WTC11 (cell line): Measurements from ENCODE around the gene PTCH1. TPM values are rescaled to one million over a fixed set of nuclear protein-coding genes. Genes with fewer than 3 reads are reported as not detected.

ENCODE experiments used
- MYBL2 ChIP-seq: sonication (generic); formaldehyde crosslinking; IDR thresholded peaks from 2 replicates; pipeline ENCODE4 v1.8.1; 2023; ENCODE audit warnings: mild to moderate bottlenecking, moderate library complexity, missing genetic modification reagents
- OVOL2 ChIP-seq: fragments of 250-450 bp; sonication (Bioruptor Pico); IDR thresholded peaks from 2 replicates; pipeline ENCODE4 v1.9.0; 2021; ENCODE audit warnings: mild to moderate bottlenecking, borderline replicate concordance
- SMAD4 ChIP-seq: sonication (generic); formaldehyde crosslinking; IDR thresholded peaks from 2 replicates; pipeline ENCODE4 v1.8.0; 2022; ENCODE audit warnings: mild to moderate bottlenecking, missing genetic modification reagents
- SP1 ChIP-seq: sonication (generic); formaldehyde crosslinking; conservative IDR thresholded peaks from 2 replicates; pipeline ENCODE4 v1.8.1; 2022; ENCODE audit warnings: missing genetic modification reagents
- TEAD1 ChIP-seq: sonication (generic); formaldehyde crosslinking; IDR thresholded peaks from 2 replicates; pipeline ENCODE4 v1.8.0; 2022; ENCODE audit warnings: mild to moderate bottlenecking, missing genetic modification reagents
- TEAD4 ChIP-seq: sonication (generic); formaldehyde crosslinking; IDR thresholded peaks from 2 replicates; pipeline ENCODE4 v1.8.0; 2022; ENCODE audit warnings: mild to moderate bottlenecking, missing genetic modification reagents
- ZNF671 ChIP-seq: fragments of 250-450 bp; sonication (Bioruptor Pico); IDR thresholded peaks from 2 replicates; pipeline ENCODE4 v1.8.0; 2021; ENCODE audit warnings: mild to moderate bottlenecking
- total RNA-seq: library from RNA; stranded (reverse); gene quantifications from 3 replicates; pipeline ENCODE4 v1.2.3, GENCODE V29; 2021
- TF ChIP-seq, protein P1 (sequence below): fragments of 250-450 bp; sonication (Bioruptor Pico); conservative IDR thresholded peaks from 2 replicates; pipeline ENCODE4 v1.9.0; 2021; ENCODE audit warnings: mild to moderate bottlenecking
- TF ChIP-seq, protein P2 (sequence below): fragments of 250-450 bp; sonication (Bioruptor Pico); IDR thresholded peaks from 2 replicates; pipeline ENCODE4 v1.9.0; 2021; ENCODE audit warnings: mild to moderate bottlenecking
- TF ChIP-seq, protein P3 (sequence below): sonication (generic); formaldehyde crosslinking; IDR thresholded peaks from 2 replicates; pipeline ENCODE4 v1.8.0; 2023; ENCODE audit warnings: missing genetic modification reagents, mild to moderate bottlenecking, borderline replicate concordance
- TF ChIP-seq, protein P4 (sequence below): sonication (generic); formaldehyde crosslinking; IDR thresholded peaks from 2 replicates; pipeline ENCODE4 v1.8.1; 2022; ENCODE audit warnings: missing genetic modification reagents, borderline replicate concordance
- TF ChIP-seq, protein P5 (sequence below): sonication (generic); formaldehyde crosslinking; IDR thresholded peaks from 2 replicates; pipeline ENCODE4 v1.8.1; 2023; ENCODE audit warnings: mild to moderate bottlenecking, missing genetic modification reagents, borderline replicate concordance
- TF ChIP-seq, protein P6 (sequence below): sonication (generic); formaldehyde crosslinking; IDR thresholded peaks from 2 replicates; pipeline ENCODE4 v1.8.1; 2023; ENCODE audit warnings: mild to moderate bottlenecking, missing genetic modification reagents
- TF ChIP-seq, protein P7 (sequence below): sonication (generic); formaldehyde crosslinking; IDR thresholded peaks from 2 replicates; pipeline ENCODE4 v1.8.0; 2022; ENCODE audit warnings: missing genetic modification reagents

PTCH1 gene
- total RNA-seq, 1 experiment from 2014 or later: 38.0 TPM

DNA sequence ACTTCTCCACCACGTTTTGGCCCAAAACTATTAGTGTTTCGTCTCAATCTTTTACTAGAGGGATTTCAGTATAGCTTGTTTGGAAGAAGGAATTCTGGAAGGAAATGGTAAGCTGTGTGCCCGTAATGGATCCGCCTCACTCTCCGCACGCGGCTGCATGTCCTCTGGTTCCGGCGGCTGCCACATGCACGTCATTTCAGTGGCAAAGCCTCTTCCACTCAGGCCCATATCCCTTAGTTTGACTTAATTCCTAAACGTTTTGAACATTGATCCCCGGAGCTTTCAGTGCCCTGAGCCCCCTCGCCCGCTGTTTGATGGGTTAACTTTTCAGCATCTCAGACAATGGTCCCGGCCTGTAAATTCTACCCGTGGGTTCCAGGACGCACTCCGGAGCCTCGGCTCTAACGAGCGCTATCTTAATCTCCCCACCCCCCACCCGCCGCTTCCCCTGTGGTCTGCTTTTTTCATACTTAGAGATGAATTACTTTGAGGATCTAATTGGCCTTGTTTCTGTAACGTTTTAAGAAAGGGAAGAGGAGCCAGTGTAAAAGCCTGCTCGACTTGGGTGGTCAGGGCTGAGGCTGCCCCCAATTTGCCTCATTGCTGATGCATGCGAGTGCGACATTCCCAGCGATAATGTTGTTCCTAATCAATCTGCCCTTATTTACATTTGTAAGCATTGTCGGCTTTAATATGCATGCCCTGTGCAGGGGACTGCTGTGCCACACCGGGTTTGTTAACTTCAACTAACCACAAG is 4.6 kb downstream of the PTCH1 start (continued):
- TF ChIP-seq, protein P1, sequence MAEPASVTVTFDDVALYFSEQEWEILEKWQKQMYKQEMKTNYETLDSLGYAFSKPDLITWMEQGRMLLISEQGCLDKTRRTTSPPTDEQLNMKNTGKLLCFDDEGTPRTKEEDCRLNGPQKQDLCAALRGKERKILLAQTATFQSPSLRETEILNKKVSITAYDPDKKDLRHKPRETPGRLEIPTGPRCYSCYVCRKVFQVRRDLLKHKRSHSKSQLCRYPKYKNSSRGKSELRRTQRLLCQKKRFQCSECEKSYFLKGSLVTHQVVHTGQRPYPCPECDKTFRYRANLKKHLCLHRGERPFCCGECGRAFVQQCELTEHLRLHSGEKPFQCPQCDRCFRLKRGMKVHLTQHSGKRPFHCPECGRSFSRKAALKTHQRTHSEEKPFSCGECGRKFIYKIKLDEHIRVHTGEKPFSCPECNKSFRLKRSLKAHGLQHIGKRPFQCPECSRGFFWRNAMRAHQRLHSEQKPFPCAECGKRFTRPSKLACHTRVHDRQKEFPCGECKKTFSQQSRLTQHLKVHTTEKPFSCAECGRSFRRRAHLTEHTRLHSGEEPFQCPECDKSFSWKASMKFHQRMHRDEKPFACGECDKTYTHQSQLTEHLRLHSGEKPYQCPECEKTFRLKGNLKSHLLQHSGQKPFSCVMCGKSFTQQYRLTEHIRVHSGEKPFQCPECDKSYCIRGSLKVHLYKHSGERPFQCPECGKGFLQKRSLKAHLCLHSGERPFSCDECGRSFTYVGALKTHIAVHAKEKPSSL: no peak
- TF ChIP-seq, protein P2, sequence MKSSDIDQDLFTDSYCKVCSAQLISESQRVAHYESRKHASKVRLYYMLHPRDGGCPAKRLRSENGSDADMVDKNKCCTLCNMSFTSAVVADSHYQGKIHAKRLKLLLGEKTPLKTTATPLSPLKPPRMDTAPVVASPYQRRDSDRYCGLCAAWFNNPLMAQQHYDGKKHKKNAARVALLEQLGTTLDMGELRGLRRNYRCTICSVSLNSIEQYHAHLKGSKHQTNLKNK (CRISPR knock-in tag): no peak
- TF ChIP-seq TEAD1 (CRISPR knock-in tag) (peak; percentile 95; the same call in 1 of the 2 replicates), SMAD4 (no peak), MYBL2 (CRISPR knock-in tag) (0 out of 2 replicates have a peak, but pooled peaks have one; percentile 41), TEAD4 (CRISPR knock-in tag) (no peak), ZNF671 (CRISPR knock-in tag) (no peak), OVOL2 (CRISPR knock-in tag) (no peak), SP1 (CRISPR knock-in tag) (0 out of 2 replicates have a peak, but pooled peaks have one; percentile 27)
- TF ChIP-seq, protein P3, sequence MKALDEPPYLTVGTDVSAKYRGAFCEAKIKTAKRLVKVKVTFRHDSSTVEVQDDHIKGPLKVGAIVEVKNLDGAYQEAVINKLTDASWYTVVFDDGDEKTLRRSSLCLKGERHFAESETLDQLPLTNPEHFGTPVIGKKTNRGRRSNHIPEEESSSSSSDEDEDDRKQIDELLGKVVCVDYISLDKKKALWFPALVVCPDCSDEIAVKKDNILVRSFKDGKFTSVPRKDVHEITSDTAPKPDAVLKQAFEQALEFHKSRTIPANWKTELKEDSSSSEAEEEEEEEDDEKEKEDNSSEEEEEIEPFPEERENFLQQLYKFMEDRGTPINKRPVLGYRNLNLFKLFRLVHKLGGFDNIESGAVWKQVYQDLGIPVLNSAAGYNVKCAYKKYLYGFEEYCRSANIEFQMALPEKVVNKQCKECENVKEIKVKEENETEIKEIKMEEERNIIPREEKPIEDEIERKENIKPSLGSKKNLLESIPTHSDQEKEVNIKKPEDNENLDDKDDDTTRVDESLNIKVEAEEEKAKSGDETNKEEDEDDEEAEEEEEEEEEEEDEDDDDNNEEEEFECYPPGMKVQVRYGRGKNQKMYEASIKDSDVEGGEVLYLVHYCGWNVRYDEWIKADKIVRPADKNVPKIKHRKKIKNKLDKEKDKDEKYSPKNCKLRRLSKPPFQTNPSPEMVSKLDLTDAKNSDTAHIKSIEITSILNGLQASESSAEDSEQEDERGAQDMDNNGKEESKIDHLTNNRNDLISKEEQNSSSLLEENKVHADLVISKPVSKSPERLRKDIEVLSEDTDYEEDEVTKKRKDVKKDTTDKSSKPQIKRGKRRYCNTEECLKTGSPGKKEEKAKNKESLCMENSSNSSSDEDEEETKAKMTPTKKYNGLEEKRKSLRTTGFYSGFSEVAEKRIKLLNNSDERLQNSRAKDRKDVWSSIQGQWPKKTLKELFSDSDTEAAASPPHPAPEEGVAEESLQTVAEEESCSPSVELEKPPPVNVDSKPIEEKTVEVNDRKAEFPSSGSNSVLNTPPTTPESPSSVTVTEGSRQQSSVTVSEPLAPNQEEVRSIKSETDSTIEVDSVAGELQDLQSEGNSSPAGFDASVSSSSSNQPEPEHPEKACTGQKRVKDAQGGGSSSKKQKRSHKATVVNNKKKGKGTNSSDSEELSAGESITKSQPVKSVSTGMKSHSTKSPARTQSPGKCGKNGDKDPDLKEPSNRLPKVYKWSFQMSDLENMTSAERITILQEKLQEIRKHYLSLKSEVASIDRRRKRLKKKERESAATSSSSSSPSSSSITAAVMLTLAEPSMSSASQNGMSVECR (CRISPR knock-in tag): no peak; the same call in 1 of the 2 replicates
- TF ChIP-seq, protein P4, sequence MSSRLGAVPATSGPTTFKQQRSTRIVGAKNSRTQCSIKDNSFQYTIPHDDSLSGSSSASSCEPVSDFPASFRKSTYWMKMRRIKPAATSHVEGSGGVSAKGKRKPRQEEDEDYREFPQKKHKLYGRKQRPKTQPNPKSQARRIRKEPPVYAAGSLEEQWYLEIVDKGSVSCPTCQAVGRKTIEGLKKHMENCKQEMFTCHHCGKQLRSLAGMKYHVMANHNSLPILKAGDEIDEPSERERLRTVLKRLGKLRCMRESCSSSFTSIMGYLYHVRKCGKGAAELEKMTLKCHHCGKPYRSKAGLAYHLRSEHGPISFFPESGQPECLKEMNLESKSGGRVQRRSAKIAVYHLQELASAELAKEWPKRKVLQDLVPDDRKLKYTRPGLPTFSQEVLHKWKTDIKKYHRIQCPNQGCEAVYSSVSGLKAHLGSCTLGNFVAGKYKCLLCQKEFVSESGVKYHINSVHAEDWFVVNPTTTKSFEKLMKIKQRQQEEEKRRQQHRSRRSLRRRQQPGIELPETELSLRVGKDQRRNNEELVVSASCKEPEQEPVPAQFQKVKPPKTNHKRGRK (CRISPR knock-in tag): no peak
- TF ChIP-seq, protein P5, sequence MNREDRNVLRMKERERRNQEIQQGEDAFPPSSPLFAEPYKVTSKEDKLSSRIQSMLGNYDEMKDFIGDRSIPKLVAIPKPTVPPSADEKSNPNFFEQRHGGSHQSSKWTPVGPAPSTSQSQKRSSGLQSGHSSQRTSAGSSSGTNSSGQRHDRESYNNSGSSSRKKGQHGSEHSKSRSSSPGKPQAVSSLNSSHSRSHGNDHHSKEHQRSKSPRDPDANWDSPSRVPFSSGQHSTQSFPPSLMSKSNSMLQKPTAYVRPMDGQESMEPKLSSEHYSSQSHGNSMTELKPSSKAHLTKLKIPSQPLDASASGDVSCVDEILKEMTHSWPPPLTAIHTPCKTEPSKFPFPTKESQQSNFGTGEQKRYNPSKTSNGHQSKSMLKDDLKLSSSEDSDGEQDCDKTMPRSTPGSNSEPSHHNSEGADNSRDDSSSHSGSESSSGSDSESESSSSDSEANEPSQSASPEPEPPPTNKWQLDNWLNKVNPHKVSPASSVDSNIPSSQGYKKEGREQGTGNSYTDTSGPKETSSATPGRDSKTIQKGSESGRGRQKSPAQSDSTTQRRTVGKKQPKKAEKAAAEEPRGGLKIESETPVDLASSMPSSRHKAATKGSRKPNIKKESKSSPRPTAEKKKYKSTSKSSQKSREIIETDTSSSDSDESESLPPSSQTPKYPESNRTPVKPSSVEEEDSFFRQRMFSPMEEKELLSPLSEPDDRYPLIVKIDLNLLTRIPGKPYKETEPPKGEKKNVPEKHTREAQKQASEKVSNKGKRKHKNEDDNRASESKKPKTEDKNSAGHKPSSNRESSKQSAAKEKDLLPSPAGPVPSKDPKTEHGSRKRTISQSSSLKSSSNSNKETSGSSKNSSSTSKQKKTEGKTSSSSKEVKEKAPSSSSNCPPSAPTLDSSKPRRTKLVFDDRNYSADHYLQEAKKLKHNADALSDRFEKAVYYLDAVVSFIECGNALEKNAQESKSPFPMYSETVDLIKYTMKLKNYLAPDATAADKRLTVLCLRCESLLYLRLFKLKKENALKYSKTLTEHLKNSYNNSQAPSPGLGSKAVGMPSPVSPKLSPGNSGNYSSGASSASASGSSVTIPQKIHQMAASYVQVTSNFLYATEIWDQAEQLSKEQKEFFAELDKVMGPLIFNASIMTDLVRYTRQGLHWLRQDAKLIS (CRISPR knock-in tag): no peak
- TF ChIP-seq, protein P6, sequence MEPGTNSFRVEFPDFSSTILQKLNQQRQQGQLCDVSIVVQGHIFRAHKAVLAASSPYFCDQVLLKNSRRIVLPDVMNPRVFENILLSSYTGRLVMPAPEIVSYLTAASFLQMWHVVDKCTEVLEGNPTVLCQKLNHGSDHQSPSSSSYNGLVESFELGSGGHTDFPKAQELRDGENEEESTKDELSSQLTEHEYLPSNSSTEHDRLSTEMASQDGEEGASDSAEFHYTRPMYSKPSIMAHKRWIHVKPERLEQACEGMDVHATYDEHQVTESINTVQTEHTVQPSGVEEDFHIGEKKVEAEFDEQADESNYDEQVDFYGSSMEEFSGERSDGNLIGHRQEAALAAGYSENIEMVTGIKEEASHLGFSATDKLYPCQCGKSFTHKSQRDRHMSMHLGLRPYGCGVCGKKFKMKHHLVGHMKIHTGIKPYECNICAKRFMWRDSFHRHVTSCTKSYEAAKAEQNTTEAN (CRISPR knock-in tag): 0 out of 2 replicates have a peak, but pooled peaks have one; percentile 40
- TF ChIP-seq, protein P7, sequence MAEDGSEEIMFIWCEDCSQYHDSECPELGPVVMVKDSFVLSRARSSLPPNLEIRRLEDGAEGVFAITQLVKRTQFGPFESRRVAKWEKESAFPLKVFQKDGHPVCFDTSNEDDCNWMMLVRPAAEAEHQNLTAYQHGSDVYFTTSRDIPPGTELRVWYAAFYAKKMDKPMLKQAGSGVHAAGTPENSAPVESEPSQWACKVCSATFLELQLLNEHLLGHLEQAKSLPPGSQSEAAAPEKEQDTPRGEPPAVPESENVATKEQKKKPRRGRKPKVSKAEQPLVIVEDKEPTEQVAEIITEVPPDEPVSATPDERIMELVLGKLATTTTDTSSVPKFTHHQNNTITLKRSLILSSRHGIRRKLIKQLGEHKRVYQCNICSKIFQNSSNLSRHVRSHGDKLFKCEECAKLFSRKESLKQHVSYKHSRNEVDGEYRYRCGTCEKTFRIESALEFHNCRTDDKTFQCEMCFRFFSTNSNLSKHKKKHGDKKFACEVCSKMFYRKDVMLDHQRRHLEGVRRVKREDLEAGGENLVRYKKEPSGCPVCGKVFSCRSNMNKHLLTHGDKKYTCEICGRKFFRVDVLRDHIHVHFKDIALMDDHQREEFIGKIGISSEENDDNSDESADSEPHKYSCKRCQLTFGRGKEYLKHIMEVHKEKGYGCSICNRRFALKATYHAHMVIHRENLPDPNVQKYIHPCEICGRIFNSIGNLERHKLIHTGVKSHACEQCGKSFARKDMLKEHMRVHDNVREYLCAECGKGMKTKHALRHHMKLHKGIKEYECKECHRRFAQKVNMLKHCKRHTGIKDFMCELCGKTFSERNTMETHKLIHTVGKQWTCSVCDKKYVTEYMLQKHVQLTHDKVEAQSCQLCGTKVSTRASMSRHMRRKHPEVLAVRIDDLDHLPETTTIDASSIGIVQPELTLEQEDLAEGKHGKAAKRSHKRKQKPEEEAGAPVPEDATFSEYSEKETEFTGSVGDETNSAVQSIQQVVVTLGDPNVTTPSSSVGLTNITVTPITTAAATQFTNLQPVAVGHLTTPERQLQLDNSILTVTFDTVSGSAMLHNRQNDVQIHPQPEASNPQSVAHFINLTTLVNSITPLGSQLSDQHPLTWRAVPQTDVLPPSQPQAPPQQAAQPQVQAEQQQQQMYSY (CRISPR knock-in tag): no peak
